ENCODE data around the gene NADSYN1. TPM values are rescaled to one million over a fixed set of nuclear protein-coding genes. Genes with fewer than 3 reads are reported as not detected.

NADSYN1 gene
- total RNA-seq, 1 donor from 2014 or later: 71.0 TPM

GRCh38 chr11:71438650-71439049 is 14.4 kb upstream of the NADSYN1 start:
- no peak for DNase-seq (ENCODE audit: low spot score in 2 of 2, unreplicated experiment in 2 of 2)
- H3K9me3 Mint-ChIP-seq: no peaks in the 10 kb centered on the region
- peaks cover 38% of the 10 kb centered on the region for H3K36me3 Mint-ChIP-seq
- H3K27me3 Mint-ChIP-seq (ENCODE audit: low read depth): no peaks in the 10 kb centered on the region
- H3K4me3 Mint-ChIP-seq: no peak overlapping the region
- no peak overlapping the region for H3K27ac Mint-ChIP-seq
- TF ChIP-seq CTCF (IDR thresholded peaks at IDR 0.05; ENCODE audit: unreplicated experiment): no peak
- no peaks in the 10 kb centered on the region for H3K4me1 Mint-ChIP-seq

- DNase-seq (ENCODE audit: low spot score in 2 of 2, unreplicated experiment in 2 of 2): no peak
- Mint-ChIP-seq H3K36me3 (peaks cover 36% of the 10 kb centered on the region), H3K4me1 (no peaks in the 10 kb centered on the region), H3K9me3 (no peaks in the 10 kb centered on the region), H3K27me3 (ENCODE audit: low read depth) (no peaks in the 10 kb centered on the region), H3K27ac (no peak overlapping the region), H3K4me3 (no peak overlapping the region)
- no peak for TF ChIP-seq CTCF (IDR thresholded peaks at IDR 0.05; ENCODE audit: unreplicated experiment)
Measured at GRCh38 chr11:71440021-71440755, 12.8 kb upstream of the NADSYN1 start.

- H3K36me3 Mint-ChIP-seq: peaks cover 44% of the 10 kb centered on the region
- peaks cover 6% of the 10 kb centered on the region for H3K9me3 Mint-ChIP-seq
- no peaks in the 10 kb centered on the region for H3K4me1 Mint-ChIP-seq
- no peak overlapping the region for H3K4me3 Mint-ChIP-seq
- no peak for DNase-seq (ENCODE audit: low spot score in 2 of 2, unreplicated experiment in 2 of 2)
- H3K27ac Mint-ChIP-seq: no peak overlapping the region
- H3K27me3 Mint-ChIP-seq (ENCODE audit: low read depth): no peaks in the 10 kb centered on the region
- no peak for TF ChIP-seq CTCF (IDR thresholded peaks at IDR 0.05; ENCODE audit: unreplicated experiment)
Measured at GRCh38 chr11:71441251-71441650, 11.8 kb upstream of the NADSYN1 start.

- H3K4me1 Mint-ChIP-seq: peaks cover 6% of the 10 kb centered on the region
- no peak overlapping the region for H3K4me3 Mint-ChIP-seq
- no peak for TF ChIP-seq CTCF (IDR thresholded peaks at IDR 0.05; ENCODE audit: unreplicated experiment)
- H3K27ac Mint-ChIP-seq: no peak overlapping the region
- H3K9me3 Mint-ChIP-seq: peaks cover 7% of the 10 kb centered on the region
- DNase-seq (ENCODE audit: low spot score in 2 of 2, unreplicated experiment in 2 of 2): no peak
- peaks cover 47% of the 10 kb centered on the region for H3K36me3 Mint-ChIP-seq
- H3K27me3 Mint-ChIP-seq (ENCODE audit: low read depth): no peaks in the 10 kb centered on the region
Measured at GRCh38 chr11:71442123-71442522, 10.9 kb upstream of the NADSYN1 start.

- Mint-ChIP-seq H3K9me3 (peaks cover 7% of the 10 kb centered on the region), H3K4me3 (no peak overlapping the region), H3K36me3 (peaks cover 45% of the 10 kb centered on the region), H3K27me3 (ENCODE audit: low read depth) (no peaks in the 10 kb centered on the region), H3K4me1 (peaks cover 13% of the 10 kb centered on the region), H3K27ac (no peak overlapping the region)
- no peak for DNase-seq (ENCODE audit: low spot score in 2 of 2, unreplicated experiment in 2 of 2)
- no peak for TF ChIP-seq CTCF (IDR thresholded peaks at IDR 0.05; ENCODE audit: unreplicated experiment)
Measured at GRCh38 chr11:71442880-71443279, 10.1 kb upstream of the NADSYN1 start.
